Measurements from ENCODE around the gene NRROS.

- no peak for TF ChIP-seq CTCF (IDR thresholded peaks at IDR 0.05)
- no peak for TF ChIP-seq POLR2A (IDR thresholded peaks at IDR 0.05)
- no peak for TF ChIP-seq EP300 (IDR thresholded peaks at IDR 0.05)
- TF ChIP-seq POLR2AphosphoS5 (IDR thresholded peaks at IDR 0.05) = no peak
Measured at GRCh38 chr3:196659901-196660351, 20.4 kb downstream of the NRROS start.
